Smooth muscle cell (in vitro differentiated cells): ENCODE data around the gene DMC1. TPM values are rescaled to one million over a fixed set of nuclear protein-coding genes. Genes with fewer than 3 reads are reported as not detected.

Source experiments
- DNase-seq: peaks from one replicate; lab custom pipeline; 2025; ENCODE audit not compliant: unreplicated experiment; lab: John Stamatoyannopoulos, UW
- H2AFZ ChIP-seq: fragments of 200-600 bp; sonication (generic); 2 replicates; pipeline ENCODE4 v1.6.0; 2016; ENCODE audit warnings: antibody characterized with exemption, low read depth, mild to moderate bottlenecking
- H3F3A ChIP-seq: fragments of 200-600 bp; sonication (generic); 2 replicates; pipeline ENCODE4 v1.6.0; 2017; ENCODE audit warnings: antibody characterized with exemption, low read depth
- H3K27ac ChIP-seq: fragments of 200-600 bp; sonication (generic); 2 replicates; pipeline ENCODE4 v1.5.1; 2016; ENCODE audit warnings: low read depth, mild to moderate bottlenecking
- H3K27me3 ChIP-seq: fragments of 200-600 bp; sonication (generic); 2 replicates; pipeline ENCODE4 v1.6.1; 2016; ENCODE audit warnings: low read depth, mild to moderate bottlenecking
- H3K36me3 ChIP-seq: fragments of 200-600 bp; sonication (generic); 2 replicates; pipeline ENCODE4 v1.5.1; 2016; ENCODE audit warnings: low read depth
- H3K4me1 ChIP-seq: fragments of 200-600 bp; sonication (generic); 2 replicates; pipeline ENCODE4 v1.5.1; 2016; ENCODE audit warnings: low read depth
- H3K4me2 ChIP-seq: fragments of 200-600 bp; sonication (generic); 2 replicates; pipeline ENCODE4 v1.6.0; 2016; ENCODE audit warnings: mild to moderate bottlenecking
- H3K4me3 ChIP-seq: fragments of 200-600 bp; sonication (generic); 2 replicates; pipeline ENCODE4 v1.5.1; 2016; ENCODE audit warnings: mild to moderate bottlenecking
- H3K79me2 ChIP-seq: fragments of 200-600 bp; sonication (generic); 2 replicates; pipeline ENCODE4 v1.6.0; 2016; ENCODE audit warnings: low read depth, mild to moderate bottlenecking
- H3K9ac ChIP-seq: fragments of 200-600 bp; sonication (generic); 2 replicates; pipeline ENCODE4 v1.6.0; 2016; ENCODE audit warnings: low read depth
- H3K9me3 ChIP-seq: fragments of 200-600 bp; sonication (generic); replicated peaks from 2 replicates; pipeline ENCODE4 v1.5.1; 2016; ENCODE audit warnings: low read depth
- H4K20me1 ChIP-seq: fragments of 200-600 bp; sonication (generic); 2 replicates; pipeline ENCODE4 v1.6.0; 2016; ENCODE audit warnings: low read depth
- CTCF ChIP-seq: fragments of 200-600 bp; sonication (generic); IDR thresholded peaks from 2 replicates; pipeline ENCODE4 v1.5.1; 2017; ENCODE audit warnings: borderline replicate concordance, mild to moderate bottlenecking, antibody characterized with exemption; ENCODE audit not compliant: insufficient read depth, poor library complexity, severe bottlenecking
- WGBS: methylation state at CpG from one replicate; pipeline ENCODE4 v1.1.7; 2016; ENCODE audit warnings: low lambda C conversion rate; 5-methylcytosine and 5-hydroxymethylcytosine counted together
- polyA plus RNA-seq: library from polyadenylated mRNA; unstranded; fragments of >200 nt; fragmentation: Nextera tagmentation; extraction: Ambion mirVana; gene quantifications from 2 replicates; pipeline ENCODE4 v1.2.1, GENCODE V29; 2016
- total RNA-seq: library from RNA; depleted of rRNA; stranded (reverse); fragments of >200 nt; gene quantifications from 2 replicates; pipeline ENCODE4 v1.2.3, GENCODE V29; 2014

Gene DMC1
- total and polyA plus RNA-seq, 2 experiments from 2014 or later, result 0.81 to 1.1 TPM

GRCh38 chr22:38540701-38541100 is 29.3 kb downstream of the DMC1 start:
- Histone ChIP-seq H3F3A (no peaks in the 10 kb centered on the region), H3K4me2 (no peak overlapping the region), H2AFZ (no peak overlapping the region), H3K9ac (no peak overlapping the region), H3K9me3 (no peaks in the 10 kb centered on the region), H3K27me3 (no peaks in the 10 kb centered on the region), H3K27ac (no peak overlapping the region), H3K4me1 (no peaks in the 10 kb centered on the region), H3K79me2 (no peaks in the 10 kb centered on the region), H3K36me3 (no peaks in the 10 kb centered on the region), H3K4me3 (no peak overlapping the region), H4K20me1 (no peaks in the 10 kb centered on the region)
- no peak for DNase-seq
- 95% methylated on average over 2 of the region's 2 CpGs for WGBS
- no peak for TF ChIP-seq CTCF

GRCh38 chr22:38531251-38531938 is 38.6 kb downstream of the DMC1 start:
- H4K20me1 ChIP-seq, result no peaks in the 10 kb centered on the region
- no peaks in the 10 kb centered on the region for H3K4me1 ChIP-seq
- H3K27ac ChIP-seq, result no peak overlapping the region
- DNase-seq, result no peak
- no peaks in the 10 kb centered on the region for H3K79me2 ChIP-seq
- H3F3A ChIP-seq, result no peaks in the 10 kb centered on the region
- H3K27me3 ChIP-seq, result no peaks in the 10 kb centered on the region
- H3K9me3 ChIP-seq, result no peaks in the 10 kb centered on the region
- no peak for TF ChIP-seq CTCF
- peak overlapping the region; percentile 86 for H2AFZ ChIP-seq
- no peak overlapping the region for H3K9ac ChIP-seq
- peak overlapping the region; percentile 4 for H3K4me2 ChIP-seq
- H3K36me3 ChIP-seq, result no peaks in the 10 kb centered on the region
- WGBS, result 94% methylated on average over 4 of the region's 4 CpGs
- H3K4me3 ChIP-seq, result no peak overlapping the region

- DNase-seq, result no peak
- no peaks in the 10 kb centered on the region for H3F3A ChIP-seq
- H3K36me3 ChIP-seq, result no peaks in the 10 kb centered on the region
- no peak for TF ChIP-seq CTCF
- no peaks in the 10 kb centered on the region for H3K27me3 ChIP-seq
- H3K4me2 ChIP-seq, result no peak overlapping the region
- no peak overlapping the region for H3K4me3 ChIP-seq
- no peaks in the 10 kb centered on the region for H3K4me1 ChIP-seq
- H4K20me1 ChIP-seq, result no peaks in the 10 kb centered on the region
- no peaks in the 10 kb centered on the region for H3K79me2 ChIP-seq
- no peaks in the 10 kb centered on the region for H3K9me3 ChIP-seq
- no peak overlapping the region for H2AFZ ChIP-seq
- WGBS, result 84% methylated on average over 3 of the region's 3 CpGs
- H3K27ac ChIP-seq, result no peak overlapping the region
- no peak overlapping the region for H3K9ac ChIP-seq
These were observed 45.6 kb downstream of the DMC1 start for GRCh38 chr22:38524429-38524828.

GRCh38 chr22:38523479-38523878 is 46.5 kb downstream of the DMC1 start:
- no peak overlapping the region for H3K27ac ChIP-seq
- no peak for TF ChIP-seq CTCF
- no peaks in the 10 kb centered on the region for H3K4me1 ChIP-seq
- no peaks in the 10 kb centered on the region for H3K9me3 ChIP-seq
- no peaks in the 10 kb centered on the region for H3K79me2 ChIP-seq
- no peaks in the 10 kb centered on the region for H3F3A ChIP-seq
- H3K4me3 ChIP-seq, result no peak overlapping the region
- 96% methylated on average over 5 of the region's 5 CpGs for WGBS
- no peaks in the 10 kb centered on the region for H3K27me3 ChIP-seq
- H4K20me1 ChIP-seq, result no peaks in the 10 kb centered on the region
- H3K4me2 ChIP-seq, result no peak overlapping the region
- H3K36me3 ChIP-seq, result no peaks in the 10 kb centered on the region
- H2AFZ ChIP-seq, result no peak overlapping the region
- DNase-seq, result no peak
- no peak overlapping the region for H3K9ac ChIP-seq
